Activated naive CD8-positive, alpha-beta T cell treated with anti-CD3 and anti-CD28 coated beads, Interleukin-2, amount 50 U/mL, for 16 hours (primary cell): ENCODE results near the gene MPRIP.
"Not testable (repeated sequence)": the region's sequence is repeated elsewhere in the genome, so short reads cannot be mapped to it uniquely, and the experiment has no call there.

ENCODE experiments used
- DNase-seq: peaks from one replicate; pipeline ENCODE4 v3.0.0-alpha.2; 2020; ENCODE audit warnings: low read depth, low spot score

Gene MPRIP

GRCh38 chr17:17042384-17042736 is at the start of gene MPRIP:
Gene MPRIP (plus strand): TSS chr17:17042457. CDS start chr17:17042849, 392 bp downstream.
- no peak for DNase-seq

- no peak for DNase-seq
Measured at GRCh38 chr17:16994631-16995030, 47.6 kb upstream of the MPRIP start.

DNA sequence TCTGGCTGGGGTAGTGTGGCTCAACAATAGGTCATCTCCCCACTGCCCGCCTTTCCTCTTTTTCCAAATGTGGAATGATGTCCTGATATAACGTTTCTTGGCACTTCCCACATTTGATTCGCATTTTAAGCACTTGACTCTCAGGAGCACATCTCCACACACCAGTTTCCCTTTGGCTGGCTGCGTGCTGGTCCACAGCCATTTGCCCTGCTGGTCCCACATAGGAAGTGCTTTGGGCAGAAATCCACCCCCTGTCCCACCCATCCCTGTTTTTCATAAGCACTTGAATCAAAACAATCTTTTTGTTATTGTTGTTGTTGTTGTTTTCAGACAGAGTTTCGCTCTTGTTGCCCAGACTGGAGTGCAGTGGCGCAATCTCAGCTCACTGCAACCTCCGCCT is 46.3 kb upstream of the MPRIP start:
- no peak for DNase-seq

DNA sequence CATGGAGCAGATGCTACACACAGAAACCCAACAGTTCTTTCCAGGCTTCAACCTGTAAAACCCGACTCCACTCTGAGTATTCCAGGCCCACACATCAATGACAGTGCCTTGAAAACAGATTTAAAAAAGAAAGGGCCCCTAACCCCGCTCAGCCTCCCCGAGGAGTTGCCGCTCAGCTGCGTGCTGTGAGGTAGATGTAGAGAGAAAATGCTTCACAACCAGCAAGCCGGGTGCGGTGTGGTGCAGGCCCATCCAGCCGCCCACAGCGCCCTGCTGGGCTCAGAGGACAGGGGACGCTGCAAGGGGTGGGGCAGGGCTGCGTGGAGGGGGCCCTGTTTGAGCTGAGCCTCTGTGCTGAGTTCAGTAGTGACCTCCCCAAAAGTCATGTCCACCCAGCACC is 45.5 kb upstream of the MPRIP start:
- DNase-seq, result not testable (repeated sequence)

DNA sequence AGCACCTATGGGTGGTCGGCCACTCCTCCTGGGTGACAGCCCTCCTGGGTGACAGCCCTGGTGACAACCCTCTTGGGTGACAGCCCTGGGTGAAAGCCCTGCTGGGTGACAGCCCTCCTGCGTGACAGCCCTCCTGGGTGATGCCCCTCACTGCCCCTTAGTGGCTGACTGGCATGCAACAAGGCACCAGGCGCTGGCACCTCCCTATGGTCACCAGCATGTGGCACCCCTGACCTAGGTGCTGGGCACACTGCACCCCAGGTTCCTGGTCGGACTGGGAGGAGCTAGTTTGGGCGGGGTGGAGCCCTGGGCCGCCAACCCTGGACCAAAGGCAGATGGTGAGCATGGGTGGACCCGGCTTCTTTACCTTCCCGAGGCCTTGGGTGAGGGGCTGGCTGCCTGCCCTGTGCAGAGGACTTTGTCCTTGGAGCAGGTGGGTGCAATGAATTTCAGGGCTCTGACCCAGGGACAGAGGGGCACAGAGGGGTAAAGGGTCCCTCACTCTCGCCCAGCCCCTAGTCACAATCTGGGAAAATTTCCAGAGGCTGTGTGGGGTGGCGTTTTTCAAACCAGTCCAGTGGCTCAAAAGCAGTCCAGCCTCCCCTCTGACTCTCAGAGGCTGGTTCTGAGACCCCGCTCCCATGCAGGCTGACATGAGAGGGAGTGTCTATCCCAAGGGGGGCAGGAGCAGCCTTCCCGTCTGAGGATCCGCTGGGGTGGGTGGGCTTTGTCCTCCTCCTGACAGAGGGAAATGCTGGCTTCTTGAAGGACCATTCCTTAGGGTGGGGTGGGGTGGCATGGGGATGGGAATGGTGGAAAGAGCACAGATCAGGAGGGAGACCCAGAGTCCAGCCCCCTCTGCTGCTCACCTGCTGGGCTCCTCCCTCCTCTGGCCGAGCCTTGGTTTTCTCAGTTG is 44.5 kb upstream of the MPRIP start:
- DNase-seq, result no peak

GRCh38 chr17:16999931-17000625 is 42.2 kb upstream of the MPRIP start:
- DNase-seq, result no peak

DNA sequence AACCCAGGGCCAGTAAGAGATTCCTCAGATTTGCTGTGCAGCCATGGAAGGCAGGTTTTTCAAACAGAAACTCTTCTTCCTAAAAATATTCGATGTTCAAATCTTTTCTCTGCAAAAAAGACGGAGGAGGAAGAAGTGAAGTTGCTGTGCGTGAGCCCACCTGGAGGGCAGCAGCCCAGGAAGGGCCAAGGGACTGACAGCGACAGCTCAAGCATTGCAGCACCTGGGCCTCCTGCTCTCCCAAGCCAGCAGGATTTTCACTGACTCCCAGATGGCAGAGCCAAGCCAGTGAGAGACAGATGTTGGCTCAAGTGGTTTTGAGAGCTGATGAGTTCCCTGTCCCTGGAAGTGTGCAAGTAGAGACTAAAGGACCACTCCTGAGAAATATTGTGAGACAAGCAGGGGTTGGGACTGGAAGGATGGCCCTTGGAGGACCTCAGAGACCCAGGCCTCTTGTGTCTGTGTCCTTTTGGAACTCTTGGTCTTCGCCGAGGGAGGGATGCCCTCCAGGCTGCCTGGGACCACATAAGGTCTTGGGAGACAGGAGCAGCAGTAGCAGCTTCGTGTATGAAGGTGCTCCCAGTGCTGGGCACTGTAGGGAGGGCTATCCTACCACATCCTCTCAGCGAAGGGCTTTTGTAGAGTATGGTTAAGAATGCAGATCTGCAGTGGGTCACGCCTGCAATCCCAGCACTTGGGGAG is 41.0 kb upstream of the MPRIP start:
- DNase-seq, result no peak

DNA sequence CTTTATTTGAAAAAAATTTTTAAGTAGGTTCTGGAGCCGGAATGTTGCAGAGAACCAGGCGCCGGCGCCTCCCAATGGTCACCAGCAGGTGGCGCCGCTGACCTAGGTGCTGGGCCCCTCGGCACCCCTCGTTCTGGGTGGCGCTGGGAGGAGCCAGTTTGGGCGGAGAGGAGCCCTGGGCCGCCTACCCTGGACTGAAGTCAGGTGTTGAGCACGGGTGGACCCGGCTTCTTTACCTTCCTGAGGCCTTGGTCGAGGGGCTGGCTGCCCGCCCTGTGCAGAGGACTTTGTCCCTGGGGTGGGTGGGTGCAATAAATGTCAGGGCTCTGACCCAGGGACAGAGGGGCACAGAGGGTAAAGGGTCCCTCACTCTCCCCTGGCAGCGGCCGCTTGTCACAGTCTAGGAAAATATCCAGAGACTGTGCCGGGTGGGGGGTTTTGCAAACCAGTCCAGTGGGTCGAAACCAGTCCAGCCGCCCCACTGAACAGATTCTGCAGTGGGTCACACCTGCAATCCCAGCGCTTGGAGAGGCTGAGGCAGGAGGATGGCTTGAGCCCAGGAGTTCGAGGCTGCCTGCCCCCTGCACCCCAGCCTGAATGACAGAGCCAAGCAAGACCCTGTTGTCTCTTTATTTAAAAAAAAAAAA is 40.3 kb upstream of the MPRIP start:
- peak; percentile 63 for DNase-seq

- not testable (repeated sequence) for DNase-seq
Measured at GRCh38 chr17:17002731-17003715, 39.2 kb upstream of the MPRIP start.

GRCh38 chr17:17004251-17004996 is 37.8 kb upstream of the MPRIP start:
- DNase-seq, result no peak

- DNase-seq, result not testable (repeated sequence)
Measured at GRCh38 chr17:17004997-17005614, 37.2 kb upstream of the MPRIP start.

- not testable (repeated sequence) for DNase-seq
Measured at GRCh38 chr17:17007891-17008290, 34.4 kb upstream of the MPRIP start.

- not testable (repeated sequence) for DNase-seq
Measured at GRCh38 chr17:17008621-17009397, 33.4 kb upstream of the MPRIP start.

GRCh38 chr17:17009972-17010371 is 32.3 kb upstream of the MPRIP start:
- DNase-seq, result not testable (repeated sequence)

GRCh38 chr17:17010545-17011034 is 31.7 kb upstream of the MPRIP start:
- DNase-seq, result not testable (repeated sequence)

GRCh38 chr17:17011043-17011907 is 31.0 kb upstream of the MPRIP start:
- not testable (repeated sequence) for DNase-seq
